ENCODE data around the gene DLX4.

The DLX4 gene

DNA sequence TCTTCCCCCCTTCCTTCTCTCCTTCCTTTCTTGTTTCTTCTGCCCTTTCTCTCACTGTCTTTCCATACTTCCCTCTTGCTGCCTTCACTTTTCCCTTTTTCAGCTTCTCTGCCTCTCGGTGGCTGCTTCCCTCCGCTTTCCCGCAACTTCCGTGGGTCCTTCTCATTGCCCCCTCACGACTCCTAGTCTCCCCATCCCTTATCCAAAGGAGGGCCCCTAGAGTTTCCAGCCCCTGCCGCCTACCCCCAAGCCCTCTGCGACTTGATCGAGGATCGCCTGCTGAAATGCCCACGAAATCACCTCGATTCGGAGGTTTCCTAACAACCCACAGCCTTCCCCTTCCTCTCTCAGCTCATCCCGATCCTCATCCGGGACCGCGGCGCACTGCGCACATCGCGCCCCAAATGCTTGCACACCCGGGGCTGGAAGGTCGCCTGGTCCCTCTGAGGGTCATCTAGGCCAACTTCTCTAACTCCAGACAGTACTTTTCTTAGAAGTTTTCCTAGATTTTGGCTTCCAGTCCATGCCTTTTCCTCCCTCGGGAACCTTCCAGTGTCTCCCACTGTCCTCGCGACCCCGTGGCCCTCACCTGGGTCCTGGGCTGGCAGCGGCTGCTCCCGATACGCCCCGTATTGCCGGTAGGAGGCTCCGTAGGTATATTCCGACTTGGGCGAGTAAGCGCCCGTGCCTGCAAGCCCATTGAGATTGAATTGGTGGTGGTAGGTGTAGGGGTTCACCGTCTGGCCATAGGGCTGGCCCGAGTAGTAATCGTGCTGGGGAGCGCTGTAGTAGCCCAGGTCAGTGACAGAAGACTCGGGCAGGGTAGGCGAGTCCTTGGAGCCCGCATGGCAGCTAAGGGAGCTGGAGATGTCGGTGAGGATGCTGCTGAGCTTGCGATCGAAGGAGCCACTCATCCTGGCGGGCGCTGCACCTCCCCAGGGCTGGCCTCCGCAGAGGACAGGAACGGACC is 25.4 kb downstream of the DLX4 start:
- H3K27me3 ChIP-seq (ENCODE audit: control insufficient read depth, insufficient read depth, low read length), result peaks cover 89% of the 10 kb centered on the region

GRCh38 chr17:49995055-49995738 is 26.2 kb downstream of the DLX4 start, which contains the start of gene DLX3:
DLX3 (minus strand) TSS chr17:49995224; CDS start chr17:49994998, 226 bp downstream.
- Histone ChIP-seq H3K36me3 (ENCODE audit: control insufficient read depth, insufficient read depth, low read length) (no peaks in the 10 kb centered on the region), H3K9ac (ENCODE audit: low read length) (peak within 1 kb of the TSS; percentile 8), H3K27me3 (ENCODE audit: control insufficient read depth, insufficient read depth, low read length) (peaks cover 90% of the 10 kb centered on the region), H3K9me3 (ENCODE audit: control insufficient read depth, low read length) (no peaks in the 10 kb centered on the region), H3K4me1 (ENCODE audit: control insufficient read depth, insufficient read depth, low read length) (peaks cover 35% of the 10 kb centered on the region), H3K4me3 (ENCODE audit: low read length) (no peak within 1 kb of the TSS)

More for the DNA sequence above, 25.4 kb downstream of the DLX4 start:
- H3K4me3 ChIP-seq (ENCODE audit: low read length), result no peak overlapping the region
- H3K36me3 ChIP-seq (ENCODE audit: control insufficient read depth, insufficient read depth, low read length), result no peaks in the 10 kb centered on the region
- H3K9ac ChIP-seq (ENCODE audit: low read length), result peak overlapping the region; percentile 8
- H3K4me1 ChIP-seq (ENCODE audit: control insufficient read depth, insufficient read depth, low read length), result peaks cover 35% of the 10 kb centered on the region
- H3K9me3 ChIP-seq (ENCODE audit: control insufficient read depth, low read length), result no peaks in the 10 kb centered on the region

- Histone ChIP-seq H3K4me3 (ENCODE audit: low read length) (no peak overlapping the region), H3K4me1 (ENCODE audit: control insufficient read depth, insufficient read depth, low read length) (peaks cover 35% of the 10 kb centered on the region), H3K27me3 (ENCODE audit: control insufficient read depth, insufficient read depth, low read length) (peaks cover 91% of the 10 kb centered on the region), H3K9ac (ENCODE audit: low read length) (no peak overlapping the region), H3K9me3 (ENCODE audit: control insufficient read depth, low read length) (no peaks in the 10 kb centered on the region), H3K36me3 (ENCODE audit: control insufficient read depth, insufficient read depth, low read length) (no peaks in the 10 kb centered on the region)
Measured at GRCh38 chr17:49996121-49996494, 27.1 kb downstream of the DLX4 start.

DNA sequence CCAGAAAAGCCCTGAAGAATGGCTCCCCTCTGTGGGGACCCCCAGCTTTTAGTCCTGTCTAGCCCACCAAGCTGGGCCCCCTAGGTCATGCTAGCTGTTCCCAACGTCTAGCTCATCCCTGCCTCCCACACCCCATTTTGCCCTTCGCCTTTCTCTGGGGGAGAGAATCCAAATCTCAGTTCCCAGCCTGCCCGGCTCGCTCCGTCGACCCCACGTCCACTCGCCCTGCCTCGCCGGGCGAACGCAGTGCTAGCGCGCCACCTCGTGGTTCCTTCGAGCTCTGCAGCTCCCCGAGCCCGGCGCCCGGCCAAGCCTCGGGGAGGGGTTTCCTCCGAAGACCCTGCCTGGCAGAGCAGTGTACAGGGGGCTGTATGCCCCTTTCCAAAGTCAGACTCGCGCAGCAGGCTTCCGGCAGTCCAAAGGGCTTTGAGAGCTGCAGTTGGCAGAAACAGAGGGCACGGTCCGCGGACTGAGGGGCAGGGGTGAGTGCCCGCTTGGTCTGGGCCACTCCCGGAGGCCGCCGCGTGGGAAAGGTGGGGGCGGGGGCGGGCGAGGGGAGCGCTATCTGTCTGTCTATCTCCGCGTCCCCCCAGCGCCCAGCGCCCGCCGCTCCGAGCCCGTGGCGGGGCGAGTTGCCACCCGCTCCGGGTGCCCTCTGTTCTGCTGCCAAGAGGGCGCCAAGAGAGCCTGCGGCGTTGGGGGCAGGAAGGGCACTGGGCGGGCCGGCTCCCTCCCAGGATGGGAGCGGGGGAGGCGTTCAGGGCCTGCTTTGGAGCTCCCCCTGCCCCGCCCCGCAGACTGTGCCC is 27.7 kb downstream of the DLX4 start:
- no peaks in the 10 kb centered on the region for H3K9me3 ChIP-seq (ENCODE audit: control insufficient read depth, low read length)
- H3K27me3 ChIP-seq (ENCODE audit: control insufficient read depth, insufficient read depth, low read length), result peaks cover 85% of the 10 kb centered on the region
- H3K36me3 ChIP-seq (ENCODE audit: control insufficient read depth, insufficient read depth, low read length), result no peaks in the 10 kb centered on the region
- peak overlapping the region; percentile 10 for H3K4me3 ChIP-seq (ENCODE audit: low read length)
- peaks cover 35% of the 10 kb centered on the region for H3K4me1 ChIP-seq (ENCODE audit: control insufficient read depth, insufficient read depth, low read length)
- peak overlapping the region; percentile 17 for H3K9ac ChIP-seq (ENCODE audit: low read length)

- no peaks in the 10 kb centered on the region for H3K9me3 ChIP-seq (ENCODE audit: control insufficient read depth, low read length)
- no peak overlapping the region for H3K4me3 ChIP-seq (ENCODE audit: low read length)
- H3K9ac ChIP-seq (ENCODE audit: low read length), result no peak overlapping the region
- H3K27me3 ChIP-seq (ENCODE audit: control insufficient read depth, insufficient read depth, low read length), result peaks cover 81% of the 10 kb centered on the region
- no peaks in the 10 kb centered on the region for H3K36me3 ChIP-seq (ENCODE audit: control insufficient read depth, insufficient read depth, low read length)
- peaks cover 35% of the 10 kb centered on the region for H3K4me1 ChIP-seq (ENCODE audit: control insufficient read depth, insufficient read depth, low read length)
Measured at GRCh38 chr17:49997301-49997650, 28.3 kb downstream of the DLX4 start.

DNA sequence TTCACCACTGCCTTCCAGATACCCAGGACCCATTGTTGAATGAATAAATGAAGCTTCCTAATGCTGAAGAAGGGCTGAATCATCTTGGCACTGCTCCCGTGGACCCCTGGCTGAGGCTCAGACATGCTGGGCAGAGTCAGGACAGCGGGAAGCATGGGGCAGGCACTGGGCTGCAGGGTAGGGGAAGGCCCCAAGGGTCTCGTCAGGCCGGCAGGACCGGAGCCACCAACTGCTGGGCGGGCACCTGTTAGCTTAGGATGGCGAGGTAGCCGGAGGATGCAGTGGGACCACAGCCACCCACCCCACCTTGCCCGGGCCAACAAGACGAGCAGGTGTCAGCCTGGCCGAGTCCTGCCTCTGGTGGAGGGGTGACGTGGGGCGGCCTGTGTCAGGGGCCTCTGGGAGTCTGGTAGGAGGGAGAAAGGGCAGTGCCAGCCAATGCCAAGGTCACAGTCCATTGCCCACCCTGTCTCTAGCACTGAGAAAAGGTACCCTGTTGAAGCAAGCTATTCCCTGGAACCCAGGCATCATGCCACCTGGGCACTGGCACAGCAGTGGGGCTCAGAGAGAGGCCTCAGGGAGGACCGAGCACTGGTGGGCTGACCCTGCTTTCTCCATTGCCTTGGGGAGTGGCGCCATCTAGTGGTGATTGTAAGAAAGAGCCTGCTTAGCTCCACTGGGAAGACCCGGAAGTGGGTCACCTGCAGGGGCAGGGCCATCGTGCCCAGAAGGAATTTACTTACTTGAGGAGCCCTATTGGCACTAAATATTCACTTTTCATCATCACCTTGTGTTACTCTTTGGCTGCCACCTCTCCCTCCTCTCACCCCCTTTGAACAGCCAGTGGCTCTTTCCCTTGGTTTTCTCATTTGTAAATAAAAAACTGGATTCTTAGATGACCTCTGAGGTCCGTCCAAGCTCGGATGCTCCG is 29.0 kb downstream of the DLX4 start:
- H3K4me1 ChIP-seq (ENCODE audit: control insufficient read depth, insufficient read depth, low read length), result peaks cover 34% of the 10 kb centered on the region
- H3K27me3 ChIP-seq (ENCODE audit: control insufficient read depth, insufficient read depth, low read length), result peaks cover 77% of the 10 kb centered on the region
- no peaks in the 10 kb centered on the region for H3K36me3 ChIP-seq (ENCODE audit: control insufficient read depth, insufficient read depth, low read length)
- peak overlapping the region; percentile 2 for H3K9ac ChIP-seq (ENCODE audit: low read length)
- no peak overlapping the region for H3K4me3 ChIP-seq (ENCODE audit: low read length)
- H3K9me3 ChIP-seq (ENCODE audit: control insufficient read depth, low read length), result no peaks in the 10 kb centered on the region

- Histone ChIP-seq H3K9ac (ENCODE audit: low read length) (no peak overlapping the region), H3K4me1 (ENCODE audit: control insufficient read depth, insufficient read depth, low read length) (peaks cover 27% of the 10 kb centered on the region), H3K36me3 (ENCODE audit: control insufficient read depth, insufficient read depth, low read length) (no peaks in the 10 kb centered on the region), H3K4me3 (ENCODE audit: low read length) (no peak overlapping the region), H3K27me3 (ENCODE audit: control insufficient read depth, insufficient read depth, low read length) (peaks cover 69% of the 10 kb centered on the region), H3K9me3 (ENCODE audit: control insufficient read depth, low read length) (no peaks in the 10 kb centered on the region)
Measured at GRCh38 chr17:49998836-49999511, 30.0 kb downstream of the DLX4 start.

DNA sequence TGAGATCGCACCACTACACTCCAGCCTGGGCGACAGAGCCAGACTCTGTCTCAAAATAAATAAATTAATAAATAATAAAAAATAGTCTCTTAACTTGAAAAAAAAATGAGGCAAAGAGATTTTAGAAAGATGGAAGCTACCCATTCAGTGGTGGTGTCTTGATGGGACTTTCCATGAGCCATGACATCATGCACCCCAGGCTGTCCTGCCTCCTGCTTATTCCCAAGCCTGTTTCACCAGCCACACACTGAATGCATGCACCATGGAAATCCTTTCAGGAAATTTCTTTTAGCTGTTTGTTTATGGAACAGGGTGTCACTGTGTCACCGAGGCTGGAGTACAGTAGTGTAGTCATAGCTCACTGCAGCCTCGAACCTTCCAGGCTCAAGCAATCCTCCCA is 34.9 kb downstream of the DLX4 start:
- Histone ChIP-seq H3K9ac (ENCODE audit: low read length) (no peak overlapping the region), H3K36me3 (ENCODE audit: control insufficient read depth, insufficient read depth, low read length) (no peaks in the 10 kb centered on the region), H3K9me3 (ENCODE audit: control insufficient read depth, low read length) (no peaks in the 10 kb centered on the region), H3K4me1 (ENCODE audit: control insufficient read depth, insufficient read depth, low read length) (no peaks in the 10 kb centered on the region), H3K27me3 (ENCODE audit: control insufficient read depth, insufficient read depth, low read length) (peaks cover 26% of the 10 kb centered on the region), H3K4me3 (ENCODE audit: low read length) (no peak overlapping the region)

- Histone ChIP-seq H3K27me3 (ENCODE audit: control insufficient read depth, insufficient read depth, low read length) (peaks cover 3% of the 10 kb centered on the region), H3K9me3 (ENCODE audit: control insufficient read depth, low read length) (no peaks in the 10 kb centered on the region), H3K36me3 (ENCODE audit: control insufficient read depth, insufficient read depth, low read length) (no peaks in the 10 kb centered on the region), H3K4me1 (ENCODE audit: control insufficient read depth, insufficient read depth, low read length) (no peaks in the 10 kb centered on the region), H3K4me3 (ENCODE audit: low read length) (no peak overlapping the region), H3K9ac (ENCODE audit: low read length) (no peak overlapping the region)
Measured at GRCh38 chr17:50009282-50009681, 40.3 kb downstream of the DLX4 start.

DNA sequence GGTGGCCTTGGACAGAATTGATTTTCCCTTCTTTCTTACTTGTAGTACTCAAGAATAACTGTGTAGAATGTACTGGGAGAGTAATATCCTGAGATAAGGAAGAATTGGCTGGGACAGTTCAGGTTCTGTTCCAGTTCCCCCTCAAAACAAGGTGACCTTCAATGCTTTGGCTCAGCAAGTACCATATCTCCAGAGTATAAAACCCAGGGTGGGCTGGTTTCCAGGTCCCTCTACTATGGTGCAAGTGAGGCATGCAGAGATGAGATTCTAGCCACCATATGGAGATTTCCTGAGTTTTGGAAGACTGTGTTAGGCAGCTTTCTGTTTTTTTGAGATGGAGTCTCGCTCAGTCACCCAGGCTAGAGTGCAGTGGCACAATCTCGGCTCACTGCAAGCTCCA is 44.1 kb downstream of the DLX4 start:
- no peak overlapping the region for H3K9ac ChIP-seq (ENCODE audit: low read length)
- H3K4me1 ChIP-seq (ENCODE audit: control insufficient read depth, insufficient read depth, low read length), result no peaks in the 10 kb centered on the region
- no peaks in the 10 kb centered on the region for H3K27me3 ChIP-seq (ENCODE audit: control insufficient read depth, insufficient read depth, low read length)
- H3K36me3 ChIP-seq (ENCODE audit: control insufficient read depth, insufficient read depth, low read length), result no peaks in the 10 kb centered on the region
- no peak overlapping the region for H3K4me3 ChIP-seq (ENCODE audit: low read length)
- H3K9me3 ChIP-seq (ENCODE audit: control insufficient read depth, low read length), result no peaks in the 10 kb centered on the region
